ENCODE data around the gene MAP4K5.

The MAP4K5 gene

DNA sequence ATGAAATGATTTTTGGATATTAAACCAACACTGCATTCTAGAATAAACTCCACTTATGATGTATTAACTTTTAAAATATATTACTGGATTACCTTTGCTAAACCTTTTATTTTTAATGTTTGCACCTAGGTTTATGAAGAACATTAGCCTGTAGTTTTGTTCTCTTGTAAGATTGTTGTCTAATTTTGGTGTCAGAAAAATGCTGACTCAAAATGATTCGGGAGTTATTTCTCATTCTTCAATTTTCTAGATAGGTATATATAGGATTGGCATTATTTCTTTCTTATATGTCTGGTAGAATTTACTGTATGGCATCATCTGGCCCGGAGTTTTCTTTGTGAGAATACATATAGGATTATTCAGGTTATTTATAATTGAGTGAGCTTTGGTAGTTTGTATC is 54.6 kb downstream of the MAP4K5 start:
- Histone ChIP-seq H3K9ac (ENCODE audit: low read depth, low read length) (no peak overlapping the region), H3K4me1 (ENCODE audit: insufficient read depth, low read length) (no peaks in the 10 kb centered on the region), H3K36me3 (ENCODE audit: insufficient read depth, low read length) (no peaks in the 10 kb centered on the region), H3K9me3 (ENCODE audit: control insufficient read depth, insufficient read depth, low read length) (no peaks in the 10 kb centered on the region; the same call in 1 of the 2 replicates)

DNA sequence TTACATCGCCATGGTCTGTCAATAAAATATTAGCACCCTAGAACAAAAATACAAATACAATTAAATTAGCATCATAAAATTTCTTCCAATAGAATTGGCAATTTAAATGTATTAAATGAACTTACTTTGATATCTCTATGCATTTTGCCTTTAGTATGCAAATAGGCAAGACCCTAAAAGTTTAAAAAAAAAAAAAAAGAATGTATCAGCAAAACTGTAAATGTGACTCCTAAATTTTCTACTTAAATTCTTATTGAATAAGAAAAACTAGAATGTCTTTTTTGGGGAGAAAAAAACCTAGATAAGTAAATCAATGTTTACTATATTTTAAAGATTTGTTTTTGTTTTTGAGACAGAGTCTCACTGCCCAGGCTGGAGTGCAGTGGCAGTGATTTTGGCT is 56.2 kb downstream of the MAP4K5 start:
- H3K9me3 ChIP-seq (ENCODE audit: control insufficient read depth, insufficient read depth, low read length): peaks cover 7% of the 10 kb centered on the region
- no peaks in the 10 kb centered on the region; the same call in 1 of the 2 replicates for H3K36me3 ChIP-seq (ENCODE audit: insufficient read depth, low read length)
- no peak overlapping the region for H3K9ac ChIP-seq (ENCODE audit: low read depth, low read length)
- H3K4me1 ChIP-seq (ENCODE audit: insufficient read depth, low read length): no peaks in the 10 kb centered on the region

- Histone ChIP-seq H3K9ac (ENCODE audit: low read depth, low read length) (no peak overlapping the region), H3K36me3 (ENCODE audit: insufficient read depth, low read length) (no peaks in the 10 kb centered on the region; the same call in 1 of the 2 replicates), H3K4me1 (ENCODE audit: insufficient read depth, low read length) (no peaks in the 10 kb centered on the region), H3K9me3 (ENCODE audit: control insufficient read depth, insufficient read depth, low read length) (peaks cover 8% of the 10 kb centered on the region)
Measured at GRCh38 chr14:50475460-50475859, 56.9 kb downstream of the MAP4K5 start.

GRCh38 chr14:50471838-50472465 is 60.4 kb downstream of the MAP4K5 start:
- Histone ChIP-seq H3K4me1 (ENCODE audit: insufficient read depth, low read length) (no peaks in the 10 kb centered on the region), H3K36me3 (ENCODE audit: insufficient read depth, low read length) (no peaks in the 10 kb centered on the region; the same call in 1 of the 2 replicates), H3K9me3 (ENCODE audit: control insufficient read depth, insufficient read depth, low read length) (peaks cover 8% of the 10 kb centered on the region), H3K9ac (ENCODE audit: low read depth, low read length) (no peak overlapping the region)

DNA sequence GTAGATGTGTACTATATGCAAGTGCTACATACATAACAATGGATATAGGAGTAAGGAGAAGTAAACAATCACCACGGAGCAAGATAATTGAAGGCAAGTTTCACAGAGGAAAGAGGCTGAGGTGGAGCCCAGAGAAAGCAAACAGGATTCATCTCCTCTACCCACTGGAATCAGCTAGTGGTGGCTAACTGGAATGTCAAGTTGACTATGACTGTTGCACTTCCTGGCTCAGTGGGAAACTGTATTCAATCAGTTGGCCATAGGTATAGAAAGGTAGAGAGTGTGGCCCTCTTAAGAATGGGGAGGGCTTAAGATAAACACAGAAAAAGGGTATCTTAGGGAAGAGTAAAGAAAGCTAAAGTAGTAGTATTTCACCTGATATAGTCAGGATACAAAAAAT is 62.4 kb downstream of the MAP4K5 start:
- Histone ChIP-seq H3K9me3 (ENCODE audit: control insufficient read depth, insufficient read depth, low read length) (peaks cover 8% of the 10 kb centered on the region), H3K36me3 (ENCODE audit: insufficient read depth, low read length) (no peaks in the 10 kb centered on the region; the same call in 1 of the 2 replicates), H3K4me1 (ENCODE audit: insufficient read depth, low read length) (no peaks in the 10 kb centered on the region), H3K9ac (ENCODE audit: low read depth, low read length) (no peak overlapping the region)

GRCh38 chr14:50462111-50462510 is 70.3 kb downstream of the MAP4K5 start:
- Histone ChIP-seq H3K9me3 (ENCODE audit: control insufficient read depth, insufficient read depth, low read length) (no peaks in the 10 kb centered on the region), H3K9ac (ENCODE audit: low read depth, low read length) (no peak overlapping the region), H3K36me3 (ENCODE audit: insufficient read depth, low read length) (peaks cover 3% of the 10 kb centered on the region), H3K4me1 (ENCODE audit: insufficient read depth, low read length) (no peaks in the 10 kb centered on the region)

DNA sequence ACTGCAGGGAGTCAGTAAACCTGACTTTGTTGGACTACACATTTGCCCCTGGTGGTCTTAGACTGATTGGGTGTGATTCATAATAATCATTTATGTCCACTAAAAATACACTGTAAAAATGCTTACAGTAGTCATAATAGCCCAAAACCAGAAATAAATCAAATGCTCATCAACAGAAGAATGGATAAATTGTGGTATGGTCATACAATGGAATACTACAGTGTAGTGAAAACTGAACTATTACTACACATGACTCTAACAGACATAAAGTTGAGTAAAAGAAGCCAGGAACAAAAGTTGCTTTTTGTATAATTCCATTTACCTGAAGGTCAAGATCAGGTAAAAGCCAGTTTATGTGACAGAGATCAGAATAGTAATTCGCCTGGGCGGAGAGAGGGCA is 78.5 kb downstream of the MAP4K5 start:
- peaks cover 14% of the 10 kb centered on the region for H3K36me3 ChIP-seq (ENCODE audit: insufficient read depth, low read length)
- no peak overlapping the region for H3K9ac ChIP-seq (ENCODE audit: low read depth, low read length)
- H3K4me1 ChIP-seq (ENCODE audit: insufficient read depth, low read length): no peaks in the 10 kb centered on the region; the same call in 1 of the 2 replicates
- no peaks in the 10 kb centered on the region for H3K9me3 ChIP-seq (ENCODE audit: control insufficient read depth, insufficient read depth, low read length)

GRCh38 chr14:50452979-50453705 is 79.2 kb downstream of the MAP4K5 start:
- Histone ChIP-seq H3K9ac (ENCODE audit: low read depth, low read length) (no peak overlapping the region), H3K36me3 (ENCODE audit: insufficient read depth, low read length) (peaks cover 14% of the 10 kb centered on the region), H3K9me3 (ENCODE audit: control insufficient read depth, insufficient read depth, low read length) (no peaks in the 10 kb centered on the region), H3K4me1 (ENCODE audit: insufficient read depth, low read length) (no peaks in the 10 kb centered on the region; the same call in 1 of the 2 replicates)

DNA sequence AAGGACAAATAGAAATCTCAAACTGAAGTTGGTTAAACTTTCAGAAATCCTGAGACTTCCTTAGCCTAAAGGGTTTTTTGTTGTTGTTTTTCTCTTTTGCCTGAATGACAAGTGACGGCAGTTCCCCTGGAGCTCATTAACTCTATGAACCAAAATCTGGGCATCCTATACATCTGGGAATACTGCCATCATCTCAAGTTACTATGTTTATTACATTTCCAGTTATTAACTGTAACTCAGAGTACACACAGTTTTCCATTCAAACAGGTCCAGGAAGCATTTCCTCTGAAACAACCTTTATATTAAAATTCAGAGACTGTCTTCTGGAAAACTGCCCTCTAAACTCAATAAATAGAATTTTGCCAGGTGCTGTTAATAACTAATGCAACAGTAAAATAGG is 80.1 kb downstream of the MAP4K5 start:
- Histone ChIP-seq H3K9me3 (ENCODE audit: control insufficient read depth, insufficient read depth, low read length) (no peaks in the 10 kb centered on the region), H3K9ac (ENCODE audit: low read depth, low read length) (no peak overlapping the region), H3K36me3 (ENCODE audit: insufficient read depth, low read length) (peaks cover 13% of the 10 kb centered on the region), H3K4me1 (ENCODE audit: insufficient read depth, low read length) (no peaks in the 10 kb centered on the region; the same call in 1 of the 2 replicates)

GRCh38 chr14:50451854-50452253 is 80.5 kb downstream of the MAP4K5 start:
- Histone ChIP-seq H3K9ac (ENCODE audit: low read depth, low read length) (no peak overlapping the region), H3K36me3 (ENCODE audit: insufficient read depth, low read length) (peaks cover 8% of the 10 kb centered on the region; the same call in 1 of the 2 replicates), H3K9me3 (ENCODE audit: control insufficient read depth, insufficient read depth, low read length) (no peaks in the 10 kb centered on the region), H3K4me1 (ENCODE audit: insufficient read depth, low read length) (no peaks in the 10 kb centered on the region; the same call in 1 of the 2 replicates)

DNA sequence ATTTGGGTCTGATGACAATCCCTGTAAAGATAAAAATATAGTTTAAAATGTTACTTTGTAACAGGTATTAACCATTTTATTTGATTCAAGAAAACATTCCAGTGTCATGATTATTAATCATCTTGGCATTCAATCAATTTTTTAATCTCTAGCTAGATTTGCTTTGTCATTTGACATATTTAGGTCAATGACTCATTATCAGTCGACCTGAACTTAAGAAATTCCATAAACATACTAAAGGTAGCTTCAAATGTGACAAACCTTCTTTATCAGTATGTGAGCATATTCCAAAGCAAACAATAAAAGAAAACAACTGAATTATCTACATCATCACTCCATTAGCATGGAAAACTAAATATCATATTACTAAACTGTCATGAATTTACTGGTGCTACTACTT is 84.9 kb downstream of the MAP4K5 start:
- no peak overlapping the region for H3K9ac ChIP-seq (ENCODE audit: low read depth, low read length)
- H3K9me3 ChIP-seq (ENCODE audit: control insufficient read depth, insufficient read depth, low read length): no peaks in the 10 kb centered on the region
- H3K4me1 ChIP-seq (ENCODE audit: insufficient read depth, low read length): no peaks in the 10 kb centered on the region; the same call in 1 of the 2 replicates
- peaks cover 9% of the 10 kb centered on the region for H3K36me3 ChIP-seq (ENCODE audit: insufficient read depth, low read length)

DNA sequence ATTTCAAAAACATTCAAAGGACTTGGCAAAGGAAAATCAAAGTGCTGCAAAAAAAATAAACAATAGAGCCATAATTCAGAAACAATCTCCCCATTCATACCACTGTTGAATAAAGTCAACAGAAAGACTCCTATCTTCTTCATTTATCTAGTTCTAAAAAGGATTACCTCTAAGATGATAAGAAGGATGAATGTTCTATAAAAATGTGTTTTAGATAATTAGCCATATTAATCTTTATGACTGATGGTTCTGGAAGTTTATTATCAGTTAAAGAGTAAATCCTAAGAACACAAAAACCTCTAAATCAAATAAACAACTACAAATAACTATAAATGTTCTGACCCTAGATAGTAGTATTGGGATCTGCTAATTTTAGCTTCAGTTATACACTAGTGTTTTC is 97.8 kb downstream of the MAP4K5 start:
- no peak overlapping the region for H3K9ac ChIP-seq (ENCODE audit: low read depth, low read length)
- H3K4me1 ChIP-seq (ENCODE audit: insufficient read depth, low read length): no peaks in the 10 kb centered on the region
- H3K36me3 ChIP-seq (ENCODE audit: insufficient read depth, low read length): peaks cover 6% of the 10 kb centered on the region
- peaks cover 5% of the 10 kb centered on the region; the same call in 1 of the 2 replicates for H3K9me3 ChIP-seq (ENCODE audit: control insufficient read depth, insufficient read depth, low read length)

DNA sequence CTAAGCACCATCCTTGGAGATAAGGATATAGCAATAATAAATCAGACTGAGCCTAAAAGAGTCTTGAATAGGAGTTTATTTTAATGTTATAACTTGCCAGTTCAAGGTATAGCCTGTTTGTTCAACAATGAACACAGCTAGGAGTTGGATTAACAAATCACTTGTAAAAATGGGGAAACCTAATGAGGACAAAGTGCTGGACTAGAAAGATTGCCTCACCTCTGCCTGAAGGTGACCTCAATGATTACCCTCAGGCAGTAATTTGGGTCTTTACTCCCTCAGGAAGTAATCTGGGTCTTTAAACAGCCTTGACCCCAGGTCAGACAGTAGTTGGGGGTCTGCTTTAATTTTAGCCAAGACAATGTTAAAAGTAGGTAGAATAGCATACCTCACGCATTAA is 100.2 kb downstream of the MAP4K5 start:
- Histone ChIP-seq H3K36me3 (ENCODE audit: insufficient read depth, low read length) (peaks cover 6% of the 10 kb centered on the region), H3K9me3 (ENCODE audit: control insufficient read depth, insufficient read depth, low read length) (peaks cover 2% of the 10 kb centered on the region; the same call in 1 of the 2 replicates), H3K9ac (ENCODE audit: low read depth, low read length) (no peak overlapping the region)

GRCh38 chr14:50425816-50426215 is 106.6 kb downstream of the MAP4K5 start:
- Histone ChIP-seq H3K4me1 (ENCODE audit: insufficient read depth, low read length) (no peaks in the 10 kb centered on the region), H3K9ac (ENCODE audit: low read depth, low read length) (no peak overlapping the region), H3K9me3 (ENCODE audit: control insufficient read depth, insufficient read depth, low read length) (no peaks in the 10 kb centered on the region), H3K36me3 (ENCODE audit: insufficient read depth, low read length) (peaks cover 6% of the 10 kb centered on the region; the same call in 1 of the 2 replicates)

More for the DNA sequence above, 100.2 kb downstream of the MAP4K5 start:
- no peaks in the 10 kb centered on the region for H3K4me1 ChIP-seq (ENCODE audit: insufficient read depth, low read length)

- Histone ChIP-seq H3K9me3 (ENCODE audit: control insufficient read depth, insufficient read depth, low read length) (no peaks in the 10 kb centered on the region), H3K4me1 (ENCODE audit: insufficient read depth, low read length) (no peaks in the 10 kb centered on the region), H3K36me3 (ENCODE audit: insufficient read depth, low read length) (peaks cover 6% of the 10 kb centered on the region; the same call in 1 of the 2 replicates), H3K9ac (ENCODE audit: low read depth, low read length) (no peak overlapping the region)
Measured at GRCh38 chr14:50425105-50425504, 107.3 kb downstream of the MAP4K5 start.

Measured in ES-I3 (cell line).